ENCODE results near the gene PTPRE. TPM values are rescaled to one million over a fixed set of nuclear protein-coding genes. Genes with fewer than 3 reads are reported as not detected.

Gene PTPRE
- total RNA-seq, 1 donor from 2014 or later, result 254 TPM

DNA sequence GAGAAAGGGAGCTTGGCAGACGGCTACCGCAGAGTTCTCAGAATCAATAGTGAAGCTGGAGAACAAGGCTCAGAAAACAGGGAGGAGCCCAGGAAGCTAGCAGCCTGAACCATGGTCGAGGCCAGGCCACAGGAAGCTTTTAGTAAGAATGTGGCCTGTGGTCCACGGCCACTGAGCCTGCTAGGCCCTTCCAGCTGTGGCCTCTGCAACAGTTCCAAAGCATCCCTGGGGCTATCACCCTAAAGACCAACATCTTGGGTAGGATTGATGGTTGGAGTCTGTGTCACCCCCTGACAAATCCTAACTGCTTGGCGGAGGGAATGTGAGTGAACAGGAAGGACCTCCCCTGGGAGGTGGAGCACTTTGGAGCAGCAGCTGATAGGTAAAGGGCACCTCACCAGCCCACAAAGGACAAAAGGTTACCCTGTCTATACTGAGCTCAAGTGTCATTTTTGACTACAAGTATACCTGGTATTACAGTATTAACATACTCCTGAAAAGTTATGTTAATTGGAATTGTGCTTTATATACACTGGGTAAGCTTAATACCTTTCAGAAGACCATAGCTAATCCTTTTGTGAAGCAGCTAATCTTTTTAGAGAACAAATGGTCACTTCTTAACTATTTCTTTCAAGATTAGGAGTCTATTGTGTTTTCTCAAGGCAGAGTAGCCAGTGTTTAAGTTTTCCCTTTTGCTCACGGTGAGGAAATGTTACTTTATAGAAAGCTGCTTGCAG is 18.7 kb downstream of the PTPRE start:
- no peak for DNase-seq (ENCODE audit: low read depth in 2 of 2)

DNA sequence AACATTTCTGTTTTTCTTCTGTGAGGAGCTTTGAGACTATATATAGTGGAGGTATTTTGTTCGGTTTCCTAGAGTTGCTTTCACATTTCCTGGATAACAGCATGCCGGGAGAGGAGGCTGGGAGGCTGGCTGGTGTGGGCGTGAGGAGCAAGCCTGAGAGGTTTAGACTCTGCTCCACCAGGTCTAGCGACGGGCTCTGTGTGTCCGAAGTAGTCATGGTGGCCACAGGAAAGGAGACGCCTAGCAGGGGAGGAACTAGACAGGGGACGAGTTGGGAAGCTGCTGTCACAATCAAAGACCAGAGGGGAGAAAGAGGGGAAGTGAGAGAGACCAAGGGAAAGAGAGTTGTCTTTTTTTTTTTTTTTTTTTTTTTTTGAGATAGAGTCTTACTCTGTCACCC is 19.6 kb downstream of the PTPRE start:
- peak; percentile 50 to 57 for DNase-seq (ENCODE audit: low read depth in 2 of 2)

DNA sequence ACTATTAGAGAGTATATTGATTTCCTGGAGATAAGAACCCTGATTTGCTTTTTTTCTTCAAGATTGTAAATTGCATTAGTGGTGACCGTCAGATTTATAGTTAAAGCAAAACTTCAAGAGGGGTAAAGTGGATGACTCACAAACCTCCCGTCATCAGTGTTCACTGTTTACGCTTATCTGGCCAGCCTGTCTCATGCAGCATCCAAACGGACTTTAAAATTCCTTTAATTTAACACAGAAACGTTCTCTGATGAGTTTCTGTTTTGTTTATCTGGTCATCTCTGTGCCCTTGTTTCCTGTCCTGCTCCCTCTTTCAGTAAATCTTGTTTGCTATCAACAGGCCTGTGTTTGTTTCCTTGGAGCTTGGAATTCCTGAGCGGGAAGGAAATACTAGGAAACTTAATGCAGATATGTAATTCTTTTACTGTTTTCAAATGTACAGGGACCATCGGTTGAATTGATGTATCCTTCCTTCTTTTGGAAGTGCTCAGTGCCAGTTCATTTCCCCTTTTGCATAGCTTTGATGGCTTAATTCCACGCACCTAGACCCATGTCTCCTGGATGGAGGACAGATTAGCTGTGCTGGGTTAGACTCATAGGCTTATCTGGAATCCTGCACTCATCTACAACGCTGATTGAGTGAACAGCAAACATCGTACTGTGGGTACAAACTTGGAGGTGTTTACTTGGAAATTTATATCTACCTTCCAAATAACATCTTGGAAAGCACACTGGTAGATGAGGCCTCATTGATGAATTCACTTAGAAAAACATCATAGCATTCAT is 21.3 kb downstream of the PTPRE start:
- DNase-seq (ENCODE audit: low read depth in 2 of 2), result peak; percentile 75 to 82

DNA sequence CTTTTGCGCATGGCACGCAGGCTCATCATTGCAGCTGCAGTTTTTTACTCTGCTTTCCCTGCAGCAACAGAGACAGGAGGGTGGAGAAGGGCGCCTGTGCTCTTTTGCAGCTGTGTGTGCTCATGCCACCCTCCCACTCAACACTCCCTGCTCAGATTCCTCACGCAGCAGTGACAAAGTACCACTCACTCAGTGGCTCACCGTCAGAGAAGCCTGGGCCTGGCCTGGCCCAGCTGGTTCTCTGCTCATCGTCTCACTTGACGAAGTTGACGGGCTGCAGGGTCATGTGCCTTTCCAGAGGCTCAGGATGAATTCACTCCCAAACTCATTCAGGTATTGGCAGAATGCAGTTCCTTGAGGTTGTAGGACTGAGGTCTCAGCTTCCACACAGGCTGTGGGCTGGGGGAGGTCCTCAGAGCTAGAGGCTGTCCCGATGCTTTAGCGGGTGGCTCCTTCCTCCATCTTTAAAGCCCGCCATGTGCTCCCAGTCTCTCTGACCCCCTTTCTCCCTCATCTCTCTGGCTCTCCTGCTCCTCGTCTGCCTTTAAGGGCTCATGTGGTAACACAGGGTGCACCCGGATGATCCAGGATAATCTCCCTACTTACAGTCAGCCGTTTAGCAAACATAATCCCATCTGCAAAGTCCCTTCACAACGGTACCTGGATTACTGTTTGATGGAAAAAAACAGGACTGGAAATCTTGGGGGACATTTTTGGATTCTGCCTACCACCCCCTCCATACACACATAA is 25.8 kb downstream of the PTPRE start:
- no peak for DNase-seq (ENCODE audit: low read depth in 2 of 2)

DNA sequence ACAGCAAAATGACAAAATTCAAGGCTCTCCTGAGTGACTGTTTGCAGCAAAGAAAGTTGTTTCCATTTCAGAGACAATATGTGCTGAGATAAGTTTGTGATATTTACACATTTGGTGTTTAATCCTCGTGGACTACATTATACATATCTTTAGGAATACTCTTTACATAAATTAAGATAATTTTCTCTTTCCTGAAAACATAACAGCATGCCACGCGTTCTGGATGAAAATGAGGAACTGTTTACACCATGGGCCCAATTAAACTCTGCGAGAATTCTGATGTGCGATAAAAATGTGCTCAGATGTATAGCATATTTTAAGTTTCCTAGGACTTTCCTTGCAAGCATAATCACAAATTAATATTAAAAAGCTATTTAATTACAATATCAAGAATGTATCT is 26.4 kb downstream of the PTPRE start:
- DNase-seq (ENCODE audit: low read depth in 2 of 2), result no peak

DNA sequence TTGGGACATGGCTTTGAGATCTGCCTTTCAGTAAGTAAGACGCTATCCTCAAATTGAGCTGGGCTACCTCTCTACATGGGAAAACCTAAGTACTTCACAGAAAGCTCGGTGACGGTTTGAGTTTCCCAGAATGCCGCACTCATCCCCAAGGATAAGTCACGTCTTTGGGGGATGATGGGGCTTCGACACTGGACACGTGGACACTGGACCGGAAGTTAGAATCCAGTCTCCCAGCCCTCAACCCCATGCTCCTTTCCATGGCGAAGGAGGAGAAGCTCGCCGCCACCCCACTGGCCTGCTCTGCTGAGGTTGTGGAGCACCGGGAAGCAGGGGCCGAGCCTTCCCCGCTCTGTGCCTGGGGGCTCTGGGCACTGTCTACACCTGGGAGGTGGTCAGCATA is 27.5 kb downstream of the PTPRE start:
- no peak for DNase-seq (ENCODE audit: low read depth in 2 of 2)

DNA sequence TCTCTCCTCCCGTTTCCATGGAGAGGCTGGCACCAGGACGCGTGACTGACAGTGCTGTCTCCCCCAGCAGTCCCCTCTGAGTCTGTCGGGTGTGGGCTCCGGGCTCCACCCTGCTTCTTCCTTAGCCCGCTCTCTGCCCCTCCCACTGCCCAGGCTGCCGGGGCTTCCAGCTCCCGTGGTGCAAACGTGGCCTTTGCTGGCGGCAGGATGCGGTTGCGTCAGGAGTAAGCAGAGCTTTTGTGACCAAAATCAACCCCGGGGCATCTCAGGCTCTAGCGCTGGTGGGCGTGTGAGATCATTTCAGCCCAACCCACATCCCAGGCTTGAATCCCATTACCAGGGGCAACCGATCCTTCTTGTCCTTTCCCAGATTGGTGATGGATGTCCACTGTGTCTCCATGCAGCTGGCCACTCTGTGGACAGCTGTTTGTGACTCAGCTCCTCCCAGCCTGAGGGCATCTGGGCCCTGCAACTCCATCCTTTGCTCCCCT is 28.2 kb downstream of the PTPRE start:
- DNase-seq (ENCODE audit: low read depth in 2 of 2), result peak in 1 of 2 donors; percentile 48

DNA sequence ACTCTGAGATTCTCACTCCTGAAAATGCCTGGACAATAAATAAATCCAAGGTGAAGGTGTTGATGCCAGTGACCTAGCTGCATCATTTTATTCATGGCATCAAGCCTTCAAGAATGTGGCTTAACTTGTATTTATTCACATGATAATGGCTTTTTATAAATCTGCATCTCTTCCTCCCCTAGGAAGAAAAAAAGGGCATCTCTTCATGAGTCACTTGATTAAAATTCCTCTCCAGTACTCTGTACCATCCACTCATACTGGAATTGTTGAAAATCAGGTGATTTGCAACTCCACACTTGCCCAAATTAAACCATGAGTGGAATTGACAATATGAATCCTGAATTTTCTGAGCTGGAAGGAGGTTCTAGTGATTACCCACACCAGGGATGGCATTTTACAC is 30.2 kb downstream of the PTPRE start:
- no peak for DNase-seq (ENCODE audit: low read depth in 2 of 2)

DNA sequence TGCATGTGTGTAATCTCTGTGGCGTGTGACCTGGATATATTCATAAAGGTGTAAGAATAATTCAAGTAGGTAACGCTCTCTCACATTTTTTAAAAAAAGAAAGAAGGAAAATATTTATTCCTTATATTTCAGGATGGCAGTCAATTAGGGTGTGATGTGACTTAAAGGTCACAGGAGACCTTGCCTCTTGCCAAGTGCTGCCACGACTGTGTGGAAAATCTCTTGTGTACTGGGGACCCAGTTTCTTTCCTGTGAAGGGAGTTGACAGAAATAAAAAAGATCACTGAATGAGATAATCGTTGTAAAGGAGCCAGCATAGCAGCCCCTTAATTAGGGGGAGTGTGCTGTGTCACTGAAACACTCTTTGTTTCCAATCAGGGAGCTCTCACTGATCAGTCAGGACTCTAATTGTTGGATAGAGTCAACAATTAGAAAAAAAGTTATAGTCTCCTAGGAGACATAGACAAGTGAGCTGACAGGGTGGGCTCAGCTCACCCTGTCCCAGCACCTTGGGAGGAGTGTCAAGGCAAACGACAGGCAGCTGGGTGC is 31.1 kb downstream of the PTPRE start:
- DNase-seq (ENCODE audit: low read depth in 2 of 2), result no peak

DNA sequence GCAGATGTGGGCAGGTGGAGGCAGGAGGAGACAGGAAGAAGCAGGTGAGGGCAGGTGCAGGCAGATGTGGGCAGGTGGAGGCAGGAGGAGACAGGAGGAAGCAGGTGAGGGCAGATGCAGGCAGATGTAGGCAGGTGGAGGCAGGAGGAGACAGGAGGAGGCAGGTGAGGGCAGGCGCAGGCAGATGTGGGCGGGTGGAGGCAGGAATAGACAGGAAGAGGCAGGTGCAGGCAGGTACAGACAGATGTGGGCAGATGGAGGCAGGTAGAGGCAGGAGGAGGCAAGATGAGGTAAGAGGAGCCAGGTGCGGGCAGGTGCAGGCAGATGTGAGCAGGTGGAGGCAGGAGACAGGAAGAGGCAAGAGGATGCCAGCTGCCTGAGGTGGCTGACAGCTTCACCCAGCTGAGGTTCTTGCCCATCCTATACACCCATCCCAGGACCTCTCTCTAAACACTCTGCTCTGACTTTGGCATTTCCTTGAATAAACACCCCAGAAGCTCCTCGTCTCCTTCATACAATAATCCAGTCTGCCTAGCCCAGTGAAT is 33.0 kb downstream of the PTPRE start:
- no peak for DNase-seq (ENCODE audit: low read depth in 2 of 2)

DNA sequence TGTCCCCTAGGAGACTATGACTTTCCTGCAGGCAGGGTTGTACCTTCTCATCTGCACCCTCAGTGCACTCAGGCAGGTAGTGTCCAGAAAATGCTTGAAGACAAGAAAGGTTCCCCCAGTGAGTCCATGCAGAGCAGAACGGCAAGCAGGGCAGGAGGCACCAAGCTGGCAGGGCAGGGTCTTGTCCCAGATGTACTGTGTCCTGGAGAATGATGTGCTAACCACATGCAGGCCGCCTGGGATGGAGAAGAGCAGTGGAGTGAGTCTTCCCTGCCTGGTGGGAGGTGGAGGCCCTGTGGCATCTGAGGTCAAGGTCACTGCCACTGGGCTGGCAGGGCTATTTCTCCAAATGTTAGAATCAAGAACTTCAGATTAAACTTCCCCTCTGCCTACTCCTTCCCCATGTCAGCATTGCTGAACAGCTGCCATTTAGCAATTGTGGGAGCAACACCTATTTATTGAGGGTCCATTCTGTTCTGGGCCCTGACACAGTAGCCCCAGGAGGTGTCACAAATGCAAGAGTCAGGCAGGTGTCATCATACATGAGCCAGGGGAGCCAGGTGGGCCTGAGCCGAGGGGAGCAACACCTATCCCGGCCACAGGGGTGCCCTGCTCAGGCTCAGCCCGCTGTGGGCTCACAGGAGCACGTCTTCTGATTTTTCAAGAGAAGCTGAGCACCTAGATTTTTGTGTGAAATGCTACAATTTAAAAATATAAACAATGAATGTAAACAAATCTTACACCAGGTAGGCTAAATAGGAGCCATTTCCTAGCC is 34.1 kb downstream of the PTPRE start:
- no peak for DNase-seq (ENCODE audit: low read depth in 2 of 2)

DNA sequence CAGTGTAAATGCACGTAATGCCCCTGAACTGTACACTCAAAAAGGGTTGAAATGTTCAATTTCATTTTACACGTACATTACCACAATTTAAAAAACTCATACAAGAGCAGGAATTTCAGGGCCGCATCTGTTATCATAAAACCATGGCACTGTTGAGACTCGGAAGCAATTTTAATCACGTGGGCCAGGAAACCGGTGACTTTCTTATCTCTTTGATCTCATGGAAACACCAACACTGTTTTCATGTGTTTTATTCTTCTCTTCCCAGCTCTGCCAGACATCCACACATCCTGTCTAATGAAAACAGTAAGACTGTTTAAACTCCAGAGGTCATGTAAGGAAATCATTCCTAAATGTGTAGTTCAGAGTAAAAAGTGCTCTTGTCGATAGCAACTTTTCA is 35.9 kb downstream of the PTPRE start:
- DNase-seq (ENCODE audit: low read depth in 2 of 2), result peak; percentile 84 to 97

DNA sequence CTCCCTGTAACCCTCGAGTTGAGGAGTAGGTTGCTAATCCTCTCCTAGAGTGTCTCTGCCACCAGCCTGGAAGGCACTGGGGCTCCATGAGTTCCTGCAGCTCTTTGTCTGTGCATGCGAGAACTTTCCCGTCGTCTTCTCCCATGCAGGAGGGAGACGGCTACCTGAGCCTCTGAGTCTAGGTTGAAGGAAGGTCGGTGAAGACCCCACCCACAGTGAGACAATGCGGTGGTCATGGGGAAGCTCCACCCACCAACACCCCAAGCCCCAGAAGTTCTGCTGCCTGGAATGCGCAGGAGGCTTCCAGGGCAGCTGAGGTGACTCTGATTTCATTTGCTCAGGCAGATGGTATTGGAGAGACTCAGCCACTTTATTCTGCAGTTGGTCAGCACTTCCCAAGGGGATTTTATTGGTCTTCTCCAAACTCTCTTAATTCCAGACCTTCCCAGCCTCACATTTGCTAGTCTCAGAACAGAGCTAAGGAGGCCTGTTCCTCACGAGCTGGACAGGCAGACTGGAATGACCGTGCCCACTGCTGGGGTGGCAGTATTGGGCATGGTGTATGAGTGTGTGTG is 36.5 kb downstream of the PTPRE start:
- DNase-seq (ENCODE audit: low read depth in 2 of 2), result peak; percentile 59 to 61

DNA sequence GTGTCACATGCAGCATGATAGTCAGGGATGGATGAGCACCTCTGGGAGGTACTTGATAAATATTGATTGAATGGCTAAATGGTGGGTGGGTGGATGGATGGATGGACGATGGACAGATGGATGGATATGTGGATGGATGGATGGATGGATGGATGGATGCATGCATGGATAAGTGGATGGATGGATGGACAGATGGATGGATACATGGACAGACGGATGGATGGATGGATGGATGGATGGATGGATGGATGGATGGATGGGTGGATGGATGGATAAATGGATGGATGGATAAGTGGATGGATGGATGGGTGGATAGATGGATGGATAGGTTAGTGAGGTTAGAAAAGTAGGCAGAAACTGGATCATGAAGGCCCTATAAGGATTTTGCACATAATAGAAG is 37.4 kb downstream of the PTPRE start:
- no peak for DNase-seq (ENCODE audit: low read depth in 2 of 2)

DNA sequence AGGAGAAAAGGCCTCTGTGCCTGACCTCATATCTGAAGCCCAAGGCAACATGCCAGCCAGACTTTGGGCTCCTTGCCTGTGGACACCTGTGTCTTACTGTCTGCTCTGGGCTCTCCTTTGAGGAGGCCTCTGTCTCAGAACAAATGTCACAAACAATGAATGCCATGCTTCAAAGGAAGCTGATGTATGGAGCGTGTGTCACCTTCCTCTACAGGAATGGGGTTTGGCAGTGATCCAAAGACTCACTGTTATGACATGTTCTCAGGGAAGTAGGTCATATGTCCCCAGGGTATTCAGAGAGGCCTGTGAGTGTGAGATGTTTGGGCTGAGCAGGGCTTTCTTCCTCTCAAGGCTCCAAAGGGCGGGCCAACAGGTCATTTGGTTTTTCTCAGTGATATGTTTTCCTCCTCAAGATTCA is 38.4 kb downstream of the PTPRE start:
- DNase-seq (ENCODE audit: low read depth in 2 of 2), result peak; percentile 92 to 97

DNA sequence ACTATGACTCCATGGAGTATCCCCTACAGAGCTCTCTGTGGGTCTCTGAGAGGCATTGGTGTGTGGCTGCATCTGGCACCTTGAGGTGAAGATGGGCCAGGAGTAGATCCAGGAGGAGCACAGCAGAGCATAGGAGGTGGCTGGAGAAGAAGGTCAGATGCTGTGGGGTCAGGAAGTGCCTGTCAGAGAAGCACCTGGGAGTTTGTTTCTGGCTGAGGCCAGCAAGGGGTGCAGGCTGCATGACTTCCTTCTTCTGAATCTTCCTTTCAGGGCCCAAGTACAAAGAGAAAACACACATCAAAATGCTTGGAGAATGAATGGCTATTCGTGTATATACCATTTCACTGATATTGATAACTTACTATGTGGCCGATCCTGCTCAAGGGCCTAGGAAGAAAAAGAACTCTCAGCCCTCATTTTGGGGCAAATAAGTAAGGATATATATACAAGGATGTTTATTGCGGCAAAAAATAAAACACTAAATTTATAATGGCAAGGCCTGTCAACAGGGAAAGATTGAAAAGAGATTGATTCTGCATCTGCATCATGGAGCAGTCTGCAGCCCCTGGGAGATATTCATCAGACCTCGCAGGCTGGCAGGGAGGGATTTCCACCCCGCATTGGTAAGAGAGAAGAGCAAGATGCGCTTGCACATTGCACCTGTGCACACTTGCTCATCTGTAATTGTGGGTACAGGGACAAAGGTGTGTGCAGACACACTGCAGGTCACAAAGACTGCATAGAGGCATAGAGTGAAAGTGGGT is 39.2 kb downstream of the PTPRE start:
- DNase-seq (ENCODE audit: low read depth in 2 of 2), result no peak

DNA sequence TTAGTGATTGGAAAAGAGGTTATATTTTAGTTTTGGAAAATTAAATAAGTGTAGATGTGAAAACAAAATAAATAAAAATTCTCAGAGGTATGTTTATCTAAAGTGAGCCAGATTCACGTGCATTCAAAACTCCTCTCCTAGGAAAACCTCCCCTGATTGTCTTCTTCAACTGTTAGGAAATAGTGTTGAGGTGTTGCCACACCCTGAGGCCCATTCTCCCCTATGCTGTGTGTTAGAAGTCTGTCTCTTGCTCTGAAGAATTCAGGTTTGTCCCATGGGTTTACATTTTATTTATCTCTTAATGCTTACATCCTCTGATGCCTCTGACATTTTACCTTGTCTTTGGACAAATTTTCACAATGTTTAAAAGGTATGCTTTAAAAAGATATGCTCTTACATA is 40.3 kb downstream of the PTPRE start:
- DNase-seq (ENCODE audit: low read depth in 2 of 2), result no peak

DNA sequence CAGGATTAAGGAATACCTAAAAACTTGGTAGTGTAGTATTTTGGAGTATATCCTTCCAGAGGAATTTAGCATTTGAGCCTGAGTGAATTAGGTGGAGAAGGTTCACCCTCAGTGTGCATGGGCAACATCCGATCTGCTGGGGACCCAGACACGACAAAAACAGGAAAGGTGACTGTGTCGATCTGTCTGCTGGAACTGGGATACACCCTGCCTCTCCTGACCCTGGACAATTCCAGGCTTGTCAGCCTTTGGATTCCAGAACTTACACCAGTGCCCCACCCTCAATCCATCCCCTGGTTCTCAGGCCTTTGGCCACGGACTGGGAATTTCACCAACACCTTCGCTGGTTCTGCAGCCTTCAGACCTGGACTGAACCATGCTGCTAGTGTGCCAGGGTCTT is 41.9 kb downstream of the PTPRE start:
- DNase-seq (ENCODE audit: low read depth in 2 of 2), result peak; percentile 88 to 94

DNA sequence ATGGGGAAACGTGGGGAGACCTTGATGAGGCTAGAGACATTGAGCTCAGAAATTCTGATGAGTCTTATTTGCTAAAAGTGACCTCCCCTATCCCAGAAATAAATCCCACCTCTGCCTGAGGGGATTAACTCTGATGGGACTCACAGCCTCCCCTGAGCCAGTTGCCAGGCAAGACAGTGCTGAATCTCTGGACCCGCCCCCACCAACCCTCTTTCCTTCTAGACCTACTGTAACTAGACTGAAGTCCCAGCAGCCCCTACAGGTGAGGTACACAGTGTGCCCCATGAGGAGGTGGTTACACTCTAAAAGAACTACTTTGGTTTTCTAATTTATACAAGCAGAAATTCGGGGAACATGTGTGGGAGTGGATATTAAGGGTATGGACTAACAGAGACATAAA is 42.9 kb downstream of the PTPRE start:
- DNase-seq (ENCODE audit: low read depth in 2 of 2), result no peak
